GM12873 (cell line): ENCODE measurements around the gene RPS6KA6.

Experiments used
- TF ChIP-seq, protein P1 (sequence below): IDR thresholded peaks from 2 replicates; pipeline ENCODE4 v1.5.1; 2012; ENCODE audit warnings: low read depth, mild to moderate bottlenecking, moderate library complexity, low read length, control low read depth; ENCODE audit not compliant: insufficient read depth; ENCODE audit errors: missing control alignments

The RPS6KA6 gene

DNA sequence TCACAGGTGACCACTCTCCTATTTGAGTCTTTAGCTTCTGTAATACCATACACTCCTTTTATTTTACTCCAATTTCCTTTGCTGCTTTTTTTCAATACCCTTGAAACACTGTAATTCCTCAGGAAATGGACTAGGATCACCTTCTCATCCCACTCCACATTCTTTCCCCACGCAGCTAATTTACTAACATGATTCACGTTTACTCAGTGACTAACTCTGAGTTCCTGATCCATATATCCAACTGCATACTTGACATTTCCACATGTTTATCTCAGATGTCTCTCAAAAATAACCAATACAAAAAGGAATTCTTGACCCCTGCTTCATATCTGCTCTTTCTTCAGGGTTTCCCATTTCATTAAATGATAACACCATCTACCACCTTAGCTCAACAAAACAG, 19.9 kb downstream of the RPS6KA6 start:
- TF ChIP-seq, protein P1, sequence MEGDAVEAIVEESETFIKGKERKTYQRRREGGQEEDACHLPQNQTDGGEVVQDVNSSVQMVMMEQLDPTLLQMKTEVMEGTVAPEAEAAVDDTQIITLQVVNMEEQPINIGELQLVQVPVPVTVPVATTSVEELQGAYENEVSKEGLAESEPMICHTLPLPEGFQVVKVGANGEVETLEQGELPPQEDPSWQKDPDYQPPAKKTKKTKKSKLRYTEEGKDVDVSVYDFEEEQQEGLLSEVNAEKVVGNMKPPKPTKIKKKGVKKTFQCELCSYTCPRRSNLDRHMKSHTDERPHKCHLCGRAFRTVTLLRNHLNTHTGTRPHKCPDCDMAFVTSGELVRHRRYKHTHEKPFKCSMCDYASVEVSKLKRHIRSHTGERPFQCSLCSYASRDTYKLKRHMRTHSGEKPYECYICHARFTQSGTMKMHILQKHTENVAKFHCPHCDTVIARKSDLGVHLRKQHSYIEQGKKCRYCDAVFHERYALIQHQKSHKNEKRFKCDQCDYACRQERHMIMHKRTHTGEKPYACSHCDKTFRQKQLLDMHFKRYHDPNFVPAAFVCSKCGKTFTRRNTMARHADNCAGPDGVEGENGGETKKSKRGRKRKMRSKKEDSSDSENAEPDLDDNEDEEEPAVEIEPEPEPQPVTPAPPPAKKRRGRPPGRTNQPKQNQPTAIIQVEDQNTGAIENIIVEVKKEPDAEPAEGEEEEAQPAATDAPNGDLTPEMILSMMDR = no peak

DNA sequence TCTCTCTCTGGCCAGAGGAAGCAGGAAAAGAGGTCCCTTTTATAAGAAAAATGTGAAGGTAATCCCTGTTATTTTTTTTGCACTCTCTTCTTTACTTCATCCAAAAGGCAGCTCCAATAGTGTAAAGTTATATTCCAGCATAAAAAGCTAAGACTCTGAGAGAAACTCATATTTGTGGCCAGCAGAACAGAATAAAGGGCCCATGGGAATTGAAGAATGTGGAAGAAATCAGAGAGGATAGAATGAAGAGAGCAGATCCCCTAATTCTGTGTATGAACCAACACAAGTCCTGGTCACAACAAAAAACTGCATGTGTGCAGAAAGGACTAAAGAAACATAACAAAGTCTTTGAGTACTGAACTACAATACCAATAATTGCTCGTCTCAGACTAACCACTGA, 22.3 kb downstream of the RPS6KA6 start:
- TF ChIP-seq, protein P1 = no peak

DNA sequence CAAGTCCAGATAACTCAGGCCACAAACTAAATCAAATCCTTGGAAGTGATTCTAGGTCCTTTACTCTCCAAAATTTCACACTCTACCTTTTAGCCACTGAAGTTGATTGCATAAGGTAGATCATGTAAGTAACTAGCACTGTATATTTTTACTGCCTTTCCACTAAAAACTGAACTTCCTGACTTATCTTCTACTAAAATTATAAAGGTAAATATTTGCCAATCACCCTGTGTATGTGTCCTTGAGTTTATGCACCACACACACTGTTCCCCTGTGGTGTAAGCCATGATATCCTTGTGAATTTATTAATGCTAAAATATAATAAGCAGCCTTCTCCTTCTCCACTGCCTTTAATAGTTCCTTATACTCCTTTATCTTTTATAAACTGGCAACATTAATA, 25.6 kb downstream of the RPS6KA6 start:
- TF ChIP-seq, protein P1 = no peak

DNA sequence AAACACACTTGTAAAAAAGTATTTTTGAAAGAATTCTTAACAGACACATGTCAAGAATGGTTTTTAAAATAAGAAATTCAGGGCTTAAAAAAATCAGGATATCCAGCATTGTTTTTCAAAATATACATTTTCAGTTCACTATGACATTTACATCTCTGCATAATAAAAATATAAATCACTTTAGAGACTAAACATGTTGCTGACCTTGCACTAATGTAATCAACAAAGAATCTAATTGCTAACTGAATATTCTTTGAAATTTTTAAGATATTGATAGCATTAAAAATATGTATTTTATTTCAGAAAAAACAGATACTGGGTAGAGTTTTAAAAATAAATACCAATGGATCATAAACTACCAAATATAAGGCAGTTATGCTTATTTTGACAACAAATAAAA, 26.4 kb downstream of the RPS6KA6 start:
- TF ChIP-seq, protein P1 = no peak

DNA sequence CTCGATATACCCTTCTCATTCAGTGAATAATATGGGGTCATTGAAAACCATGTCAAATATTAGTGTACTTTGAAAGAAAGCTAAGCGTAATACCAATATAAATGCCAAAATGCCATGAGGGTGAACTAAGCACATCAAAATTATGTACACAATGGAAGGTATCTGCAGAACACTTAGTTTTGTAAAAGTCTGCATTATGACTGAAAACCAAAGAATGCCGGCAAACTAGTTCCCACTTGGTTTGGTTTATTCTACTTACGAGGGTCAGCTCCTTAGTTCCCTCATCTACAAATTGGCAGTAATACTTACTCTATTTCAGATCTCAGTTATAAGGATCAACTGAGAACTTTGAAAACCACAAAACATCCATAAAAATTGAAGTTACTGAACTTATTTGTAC, 27.3 kb downstream of the RPS6KA6 start:
- TF ChIP-seq, protein P1 = no peak

DNA sequence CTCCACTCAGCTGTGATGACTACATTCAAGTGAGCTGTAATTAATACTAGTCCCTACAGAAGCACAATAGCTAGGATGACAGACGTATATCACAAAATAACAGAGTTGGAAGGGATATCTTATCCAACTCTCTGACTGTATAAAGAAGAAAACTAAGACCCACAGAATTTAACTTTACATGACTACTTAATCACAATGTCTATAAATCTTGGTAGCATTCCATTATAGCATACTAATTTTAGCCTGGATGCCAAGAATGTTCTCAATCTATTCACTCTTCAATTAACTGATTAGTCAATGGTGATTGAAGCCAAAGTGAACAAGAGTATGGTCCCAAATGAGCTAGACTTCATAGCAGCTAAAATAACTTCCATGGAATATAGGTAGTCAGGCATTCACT, 31.2 kb downstream of the RPS6KA6 start:
- TF ChIP-seq, protein P1 = no peak

DNA sequence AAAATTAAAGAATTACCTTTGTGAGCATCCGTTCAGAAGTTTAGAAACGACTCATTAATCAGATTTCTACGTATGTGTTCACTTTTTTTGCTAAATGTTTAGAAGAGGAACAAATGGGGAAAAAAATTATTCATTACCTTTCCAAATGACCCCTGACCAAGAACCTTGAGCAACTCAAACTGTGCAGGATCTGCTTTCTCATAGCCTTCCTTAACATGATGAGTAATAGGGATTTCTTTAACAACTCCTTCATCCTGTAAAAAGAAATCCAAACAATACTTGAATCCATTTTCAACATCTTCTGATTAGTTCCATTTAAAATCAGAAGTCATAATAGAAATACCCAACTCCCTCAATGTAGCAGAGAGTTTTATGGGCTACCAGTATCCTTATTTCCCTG, 32.1 kb downstream of the RPS6KA6 start:
- TF ChIP-seq, protein P1 = no peak
